DOHH2 (cell line): Measurements from ENCODE around the gene MYOZ1.
A peak's percentile ranks its signal among the peaks of the same experiment; 100 is the strongest.

Experiments
- H3F3A ChIP-seq: fragments of 200-600 bp; sonication (generic), shearing (Covaris generic); 2 replicates; pipeline ENCODE4 v1.6.0; 2016; ENCODE audit warnings: antibody characterized with exemption, mild to moderate bottlenecking; ENCODE audit not compliant: control insufficient read depth, insufficient read depth
- H3K27ac ChIP-seq: fragments of 200-600 bp; sonication (generic); 2 replicates; pipeline ENCODE4 v1.5.1; 2014; ENCODE audit warnings: low read depth, mild to moderate bottlenecking, low read length, moderate library complexity
- H3K27me3 ChIP-seq: fragments of 200-600 bp; sonication (generic); 2 replicates; pipeline ENCODE4 v1.6.1; 2014; ENCODE audit warnings: mild to moderate bottlenecking, low read length, mixed read lengths; ENCODE audit not compliant: control insufficient read depth
- H3K36me3 ChIP-seq: fragments of 200-600 bp; sonication (generic); 2 replicates; pipeline ENCODE4 v1.6.1; 2014; ENCODE audit warnings: mild to moderate bottlenecking, low read length, moderate library complexity, mixed read lengths; ENCODE audit not compliant: control insufficient read depth
- H3K4me1 ChIP-seq: fragments of 200-600 bp; sonication (generic); 2 replicates; pipeline ENCODE4 v1.6.1; 2014; ENCODE audit warnings: mild to moderate bottlenecking, low read length, mixed read lengths; ENCODE audit not compliant: control insufficient read depth
- H3K4me2 ChIP-seq: fragments of 200-600 bp; sonication (generic); 2 replicates; pipeline ENCODE4 v1.6.0; 2014; ENCODE audit warnings: mild to moderate bottlenecking, low read length, moderate library complexity
- H3K4me3 ChIP-seq: fragments of 200-600 bp; sonication (generic); 2 replicates; pipeline ENCODE4 v1.5.1; 2014; ENCODE audit warnings: mild to moderate bottlenecking, low read length, mixed read lengths
- H3K79me2 ChIP-seq: fragments of 200-600 bp; sonication (generic); 2 replicates; pipeline ENCODE4 v1.6.1; 2014; ENCODE audit warnings: mild to moderate bottlenecking, low read length, mixed read lengths; ENCODE audit not compliant: control insufficient read depth
- H3K9me2 ChIP-seq: fragments of 200-600 bp; sonication (generic); replicated peaks from 2 replicates; pipeline ENCODE4 v1.6.1; 2014; ENCODE audit warnings: mild to moderate bottlenecking, low read length, mixed read lengths; ENCODE audit not compliant: control insufficient read depth
- H3K9me3 ChIP-seq: fragments of 200-600 bp; sonication (generic); 2 replicates; pipeline ENCODE4 v1.6.1; 2014; ENCODE audit warnings: antibody characterized with exemption, low read length, mixed read lengths; ENCODE audit not compliant: control insufficient read depth, insufficient read depth
- H4K20me1 ChIP-seq: fragments of 200-600 bp; sonication (generic); 2 replicates; pipeline ENCODE4 v1.6.0; 2014; ENCODE audit warnings: low read depth, mild to moderate bottlenecking, antibody characterized with exemption, low read length, moderate library complexity; ENCODE audit not compliant: control insufficient read depth, insufficient read depth
- EZH2phosphoT487 ChIP-seq: fragments of 200-600 bp; sonication (generic); IDR thresholded peaks from 2 replicates; pipeline ENCODE4 v1.6.1; 2017; ENCODE audit warnings: borderline replicate concordance, mild to moderate bottlenecking, antibody characterized with exemption, low read length, moderate library complexity, mixed read lengths
- TF ChIP-seq, protein P1 (sequence below): fragments of 200-600 bp; sonication (generic); IDR thresholded peaks from one replicate; pipeline ENCODE4 v1.5.1; 2014; ENCODE audit warnings: antibody characterized with exemption, mild to moderate bottlenecking, low read depth, low read length; ENCODE audit not compliant: poor library complexity, severe bottlenecking

MYOZ1 gene

DNA sequence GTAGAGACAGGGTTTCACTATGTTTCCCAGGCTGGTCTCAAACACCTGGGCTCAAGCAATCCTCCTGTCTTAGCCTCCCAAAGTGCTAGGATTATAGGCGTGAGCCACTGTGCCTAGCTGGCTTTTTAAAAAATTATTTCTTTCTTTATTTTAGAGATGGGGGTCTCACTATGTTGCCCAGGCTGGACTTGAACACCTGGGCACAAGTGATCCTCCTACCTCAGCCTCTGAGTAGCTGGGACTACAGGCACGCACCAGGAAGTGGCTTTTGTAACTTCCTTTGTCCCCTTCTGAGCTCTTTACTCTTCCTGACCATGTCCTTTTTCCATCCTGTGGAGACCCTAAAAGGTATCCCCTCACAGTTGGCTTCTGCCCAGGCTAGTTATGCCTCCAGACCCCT lies 2.1 kb upstream of the MYOZ1 start:
- no peaks in the 10 kb centered on the region for H3K9me2 ChIP-seq
- peaks cover 6% of the 10 kb centered on the region; the same call in 1 of the 2 replicates for H3K27me3 ChIP-seq
- H3K4me3 ChIP-seq, result no peak overlapping the region
- no peak for TF ChIP-seq EZH2phosphoT487
- TF ChIP-seq, protein P1, sequence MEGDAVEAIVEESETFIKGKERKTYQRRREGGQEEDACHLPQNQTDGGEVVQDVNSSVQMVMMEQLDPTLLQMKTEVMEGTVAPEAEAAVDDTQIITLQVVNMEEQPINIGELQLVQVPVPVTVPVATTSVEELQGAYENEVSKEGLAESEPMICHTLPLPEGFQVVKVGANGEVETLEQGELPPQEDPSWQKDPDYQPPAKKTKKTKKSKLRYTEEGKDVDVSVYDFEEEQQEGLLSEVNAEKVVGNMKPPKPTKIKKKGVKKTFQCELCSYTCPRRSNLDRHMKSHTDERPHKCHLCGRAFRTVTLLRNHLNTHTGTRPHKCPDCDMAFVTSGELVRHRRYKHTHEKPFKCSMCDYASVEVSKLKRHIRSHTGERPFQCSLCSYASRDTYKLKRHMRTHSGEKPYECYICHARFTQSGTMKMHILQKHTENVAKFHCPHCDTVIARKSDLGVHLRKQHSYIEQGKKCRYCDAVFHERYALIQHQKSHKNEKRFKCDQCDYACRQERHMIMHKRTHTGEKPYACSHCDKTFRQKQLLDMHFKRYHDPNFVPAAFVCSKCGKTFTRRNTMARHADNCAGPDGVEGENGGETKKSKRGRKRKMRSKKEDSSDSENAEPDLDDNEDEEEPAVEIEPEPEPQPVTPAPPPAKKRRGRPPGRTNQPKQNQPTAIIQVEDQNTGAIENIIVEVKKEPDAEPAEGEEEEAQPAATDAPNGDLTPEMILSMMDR, result no peak
- H3K27ac ChIP-seq, result no peak overlapping the region
- H4K20me1 ChIP-seq, result no peaks in the 10 kb centered on the region
- H3K4me2 ChIP-seq, result peak overlapping the region; percentile 38; the same call in 1 of the 2 replicates
- no peaks in the 10 kb centered on the region for H3K9me3 ChIP-seq
- peaks cover 22% of the 10 kb centered on the region for H3K4me1 ChIP-seq
- no peaks in the 10 kb centered on the region for H3K36me3 ChIP-seq
- H3F3A ChIP-seq, result no peaks in the 10 kb centered on the region
- no peaks in the 10 kb centered on the region for H3K79me2 ChIP-seq

DNA sequence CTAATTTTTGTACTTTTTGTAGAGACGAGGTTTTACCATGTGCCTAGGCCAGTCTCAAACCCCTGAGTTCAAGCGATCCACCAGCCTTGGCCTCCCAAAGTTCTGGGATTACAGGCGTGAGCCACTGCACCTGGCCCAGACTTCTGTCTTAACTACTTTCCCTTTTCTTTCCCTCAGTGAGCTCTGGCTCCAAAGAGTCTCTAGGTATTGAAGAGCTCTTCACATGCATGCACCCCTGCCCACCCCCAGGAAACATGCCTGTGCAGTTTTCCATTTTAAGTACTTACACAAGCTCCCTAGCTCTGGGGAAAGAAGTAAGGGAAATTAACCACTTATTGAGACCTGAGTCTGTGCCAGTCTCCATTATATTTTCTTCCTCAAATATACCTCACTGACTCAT lies 2.0 kb downstream of the MYOZ1 start:
- Histone ChIP-seq H3K9me2 (no peaks in the 10 kb centered on the region), H3K4me2 (no peak overlapping the region), H3K4me1 (peaks cover 14% of the 10 kb centered on the region), H3K79me2 (no peaks in the 10 kb centered on the region), H4K20me1 (no peaks in the 10 kb centered on the region), H3F3A (no peaks in the 10 kb centered on the region), H3K4me3 (no peak overlapping the region), H3K27ac (no peak overlapping the region), H3K36me3 (no peaks in the 10 kb centered on the region), H3K9me3 (no peaks in the 10 kb centered on the region), H3K27me3 (peaks cover 9% of the 10 kb centered on the region; the same call in 1 of the 2 replicates)
- no peak for TF ChIP-seq EZH2phosphoT487
- TF ChIP-seq, protein P1, result no peak

DNA sequence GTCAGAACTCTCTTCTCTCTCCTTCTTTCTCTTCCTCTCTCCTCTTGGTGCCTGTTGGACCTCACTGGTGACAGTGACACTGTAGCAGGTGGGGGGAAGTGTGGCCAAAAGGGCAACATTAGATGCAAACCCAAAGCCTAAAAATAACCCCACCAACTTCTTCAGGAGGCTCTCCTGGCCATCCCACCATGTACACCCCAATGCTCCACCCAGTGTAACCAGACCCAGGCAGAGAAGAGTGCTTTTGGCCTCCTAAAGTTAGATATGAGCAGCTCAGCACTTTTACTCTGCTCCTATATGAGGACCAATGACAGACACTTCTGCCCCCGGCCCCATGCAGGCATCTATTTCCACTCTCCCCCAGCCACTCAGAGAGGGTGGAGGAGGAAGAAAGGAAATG lies 5.5 kb downstream of the MYOZ1 start:
- Histone ChIP-seq H3K9me3 (no peaks in the 10 kb centered on the region), H3K79me2 (no peaks in the 10 kb centered on the region), H3K4me3 (no peak overlapping the region), H3K4me2 (no peak overlapping the region), H3K9me2 (no peaks in the 10 kb centered on the region), H3K27me3 (peaks cover 2% of the 10 kb centered on the region; the same call in 1 of the 2 replicates), H3K27ac (no peak overlapping the region), H3K4me1 (no peaks in the 10 kb centered on the region), H3F3A (no peaks in the 10 kb centered on the region), H3K36me3 (no peaks in the 10 kb centered on the region), H4K20me1 (no peaks in the 10 kb centered on the region)
- TF ChIP-seq, protein P1, result no peak
- TF ChIP-seq EZH2phosphoT487, result no peak

GRCh38 chr10:73634421-73634820 lies 6.9 kb downstream of the MYOZ1 start:
- Histone ChIP-seq H3K4me2 (no peak overlapping the region), H3F3A (no peaks in the 10 kb centered on the region), H3K79me2 (no peaks in the 10 kb centered on the region), H3K27me3 (0 out of 2 replicates have a peak, but pooled peaks cover 2% of the 10 kb centered on the region), H3K36me3 (no peaks in the 10 kb centered on the region), H3K27ac (no peak overlapping the region), H4K20me1 (no peaks in the 10 kb centered on the region), H3K9me3 (no peaks in the 10 kb centered on the region), H3K4me3 (no peak overlapping the region), H3K4me1 (no peaks in the 10 kb centered on the region), H3K9me2 (no peaks in the 10 kb centered on the region)
- TF ChIP-seq, protein P1, result no peak
- TF ChIP-seq EZH2phosphoT487, result no peak
